Measurements from ENCODE around the gene EXOG. TPM values are rescaled to one million over a fixed set of nuclear protein-coding genes. Genes with fewer than 3 reads are reported as not detected.

Gene EXOG
- polyA plus RNA-seq, 1 donor (not counting 4 experiments of a cell fraction or from before 2014, with no cell fraction given), result 10.3 TPM

DNA sequence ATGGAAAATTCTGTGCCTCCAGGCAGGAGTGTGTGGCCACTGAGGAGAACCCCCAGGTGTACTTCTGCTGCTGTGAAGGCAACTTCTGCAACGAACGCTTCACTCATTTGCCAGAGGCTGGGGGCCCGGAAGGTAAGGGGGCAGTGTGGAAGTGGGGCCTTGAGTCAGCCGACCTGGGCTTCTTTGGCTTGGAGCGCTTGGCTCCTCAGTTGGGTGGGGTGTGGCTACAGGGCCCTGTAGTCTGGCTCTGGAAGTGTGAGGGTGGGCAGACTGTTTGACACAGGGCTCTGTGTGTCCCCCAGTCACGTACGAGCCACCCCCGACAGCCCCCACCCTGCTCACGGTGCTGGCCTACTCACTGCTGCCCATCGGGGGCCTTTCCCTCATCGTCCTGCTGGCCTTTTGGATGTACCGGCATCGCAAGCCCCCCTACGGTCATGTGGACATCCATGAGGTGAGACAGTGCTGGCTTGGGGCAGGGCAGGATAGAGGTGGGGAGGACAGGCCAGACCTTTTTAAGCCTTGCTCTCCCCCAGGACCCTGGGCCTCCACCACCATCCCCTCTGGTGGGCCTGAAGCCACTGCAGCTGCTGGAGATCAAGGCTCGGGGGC lies 18.2 kb upstream of the EXOG start:
- Histone ChIP-seq H3K4me2 (ENCODE audit: control insufficient read depth, extremely low read depth, insufficient read depth, low read depth, low read length) (no peak overlapping the region), H3K4me3 (ENCODE audit: control insufficient read depth in 2 of 3, extremely low read depth in 1 of 3, insufficient read depth in 2 of 3, low read depth in 1 of 3, low read length in 3 of 3) (no peak overlapping the region), H4K20me1 (ENCODE audit: control insufficient read depth, extremely low read depth, insufficient read depth, low read length) (no peaks in the 10 kb centered on the region), H3K27me3 (ENCODE audit: control insufficient read depth, extremely low read depth, insufficient read depth, low read length) (no peaks in the 10 kb centered on the region), H3K79me2 (ENCODE audit: control insufficient read depth, insufficient read depth, low read length) (no peaks in the 10 kb centered on the region), H2AFZ (ENCODE audit: control insufficient read depth, low read length) (no peak overlapping the region), H3K9ac (ENCODE audit: control insufficient read depth, extremely low read depth, insufficient read depth, low read length) (no peak overlapping the region), H3K9me3 (ENCODE audit: control insufficient read depth, low read depth, low read length) (no peaks in the 10 kb centered on the region), H3K36me3 (ENCODE audit: control insufficient read depth in 2 of 2, extremely low read depth in 1 of 2, insufficient read depth in 2 of 2, low read length in 2 of 2) (peaks cover 0 to 1% of the 10 kb centered on the region in 2 experiments), H3K9me1 (ENCODE audit: control insufficient read depth, extremely low read depth, insufficient read depth, low read length) (no peaks in the 10 kb centered on the region), H3K4me1 (ENCODE audit: control insufficient read depth, extremely low read depth, insufficient read depth, low read length) (no peaks in the 10 kb centered on the region), H3K27ac (ENCODE audit: control insufficient read depth, insufficient read depth, low read length) (no peak overlapping the region)
- FAIRE-seq (no peak), DNase-seq (ENCODE audit: low read depth, low spot score) (no peak)
- dilution Hi-C loops (cut with MboI; ENCODE audit: extremely low pct_ligation_motif_present, low sequenced_read_pairs), result no loop called here
- TF ChIP-seq, protein P1, sequence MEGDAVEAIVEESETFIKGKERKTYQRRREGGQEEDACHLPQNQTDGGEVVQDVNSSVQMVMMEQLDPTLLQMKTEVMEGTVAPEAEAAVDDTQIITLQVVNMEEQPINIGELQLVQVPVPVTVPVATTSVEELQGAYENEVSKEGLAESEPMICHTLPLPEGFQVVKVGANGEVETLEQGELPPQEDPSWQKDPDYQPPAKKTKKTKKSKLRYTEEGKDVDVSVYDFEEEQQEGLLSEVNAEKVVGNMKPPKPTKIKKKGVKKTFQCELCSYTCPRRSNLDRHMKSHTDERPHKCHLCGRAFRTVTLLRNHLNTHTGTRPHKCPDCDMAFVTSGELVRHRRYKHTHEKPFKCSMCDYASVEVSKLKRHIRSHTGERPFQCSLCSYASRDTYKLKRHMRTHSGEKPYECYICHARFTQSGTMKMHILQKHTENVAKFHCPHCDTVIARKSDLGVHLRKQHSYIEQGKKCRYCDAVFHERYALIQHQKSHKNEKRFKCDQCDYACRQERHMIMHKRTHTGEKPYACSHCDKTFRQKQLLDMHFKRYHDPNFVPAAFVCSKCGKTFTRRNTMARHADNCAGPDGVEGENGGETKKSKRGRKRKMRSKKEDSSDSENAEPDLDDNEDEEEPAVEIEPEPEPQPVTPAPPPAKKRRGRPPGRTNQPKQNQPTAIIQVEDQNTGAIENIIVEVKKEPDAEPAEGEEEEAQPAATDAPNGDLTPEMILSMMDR (optimal IDR thresholded peaks at IDR 0.05 in 1 of 3, IDR thresholded peaks at IDR 0.05 in 1 of 3, conservative IDR thresholded peaks at IDR 0.05 in 1 of 3; ENCODE audit: extremely low read depth in 1 of 3, insufficient read depth in 2 of 3, low read length in 3 of 3), result no peak
- no peak for TF ChIP-seq EZH2 (IDR thresholded peaks at IDR 0.05; ENCODE audit: low read length)

DNA sequence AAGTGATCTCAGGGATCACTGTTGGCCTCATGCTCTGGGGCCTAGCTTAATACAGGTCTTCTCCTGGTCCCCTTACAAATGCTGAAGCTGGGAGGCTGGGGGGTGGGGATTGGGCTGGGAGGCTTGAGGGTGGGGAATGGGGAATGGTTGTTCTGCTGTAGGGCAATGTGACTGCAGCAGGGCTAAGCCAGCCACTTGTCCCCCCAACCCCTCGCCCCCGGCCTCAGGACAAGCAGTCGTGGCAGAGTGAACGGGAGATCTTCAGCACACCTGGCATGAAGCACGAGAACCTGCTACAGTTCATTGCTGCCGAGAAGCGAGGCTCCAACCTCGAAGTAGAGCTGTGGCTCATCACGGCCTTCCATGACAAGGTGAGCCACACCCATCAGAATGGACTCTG lies 17.2 kb upstream of the EXOG start:
- Histone ChIP-seq H4K20me1 (ENCODE audit: control insufficient read depth, extremely low read depth, insufficient read depth, low read length) (no peaks in the 10 kb centered on the region), H3K27ac (ENCODE audit: control insufficient read depth, insufficient read depth, low read length) (no peak overlapping the region), H3K79me2 (ENCODE audit: control insufficient read depth, insufficient read depth, low read length) (no peaks in the 10 kb centered on the region), H3K4me1 (ENCODE audit: control insufficient read depth, extremely low read depth, insufficient read depth, low read length) (no peaks in the 10 kb centered on the region), H3K9ac (ENCODE audit: control insufficient read depth, extremely low read depth, insufficient read depth, low read length) (no peak overlapping the region), H2AFZ (ENCODE audit: control insufficient read depth, low read length) (no peak overlapping the region), H3K9me3 (ENCODE audit: control insufficient read depth, low read depth, low read length) (no peaks in the 10 kb centered on the region), H3K27me3 (ENCODE audit: control insufficient read depth, extremely low read depth, insufficient read depth, low read length) (no peaks in the 10 kb centered on the region), H3K9me1 (ENCODE audit: control insufficient read depth, extremely low read depth, insufficient read depth, low read length) (no peaks in the 10 kb centered on the region), H3K36me3 (ENCODE audit: control insufficient read depth in 2 of 2, extremely low read depth in 1 of 2, insufficient read depth in 2 of 2, low read length in 2 of 2) (peaks cover 0 to 1% of the 10 kb centered on the region in 2 experiments), H3K4me3 (ENCODE audit: control insufficient read depth in 2 of 3, extremely low read depth in 1 of 3, insufficient read depth in 2 of 3, low read depth in 1 of 3, low read length in 3 of 3) (no peak overlapping the region), H3K4me2 (ENCODE audit: control insufficient read depth, extremely low read depth, insufficient read depth, low read depth, low read length) (no peak overlapping the region)
- dilution Hi-C loops (cut with MboI; ENCODE audit: extremely low pct_ligation_motif_present, low sequenced_read_pairs), result no loop called here
- no peak for FAIRE-seq
- no peak for DNase-seq (ENCODE audit: low read depth, low spot score)
- TF ChIP-seq, protein P1 (optimal IDR thresholded peaks at IDR 0.05 in 1 of 3, IDR thresholded peaks at IDR 0.05 in 1 of 3, conservative IDR thresholded peaks at IDR 0.05 in 1 of 3; ENCODE audit: extremely low read depth in 1 of 3, insufficient read depth in 2 of 3, low read length in 3 of 3), result no peak
- TF ChIP-seq EZH2 (IDR thresholded peaks at IDR 0.05; ENCODE audit: low read length), result no peak
